Adrenal gland (tissue), 5 donors: ENCODE results near the gene ASPN.

Experiments
- CTCF ChIP-seq, 6 experiments: fragments of 450-650 bp in 4 of 6; fragments of 200-600 bp in 2 of 6; sonication (generic) in 1 of 6; IDR thresholded peaks; 1 replicate in 5 of 6; 2 replicates in 1 of 6; pipeline versions ENCODE4 v1.5.1 to v1.8.0; 2016 to 2021; ENCODE audit warnings: antibody characterized with exemption in 6 of 6, mild to moderate bottlenecking in 2 of 6, moderate library complexity in 1 of 6
- POLR2A ChIP-seq, 2 donors: fragments of 450-650 bp; IDR thresholded peaks; one replicate each; pipeline ENCODE4 v1.6.1; 2017; ENCODE audit warnings: antibody characterized with exemption in 2 of 2, mild to moderate bottlenecking in 2 of 2, moderate library complexity in 1 of 2
- donor health status: DM: no; HTN: no; CAD: no.

GRCh38 chr9:92514635-92515034, 32.3 kb upstream of the ASPN start:
- TF ChIP-seq CTCF (IDR thresholded peaks at IDR 0.05) (no peak), POLR2A (IDR thresholded peaks at IDR 0.05) (no peak)
